ENCODE results near the gene SOX13.
"Not testable (repeated sequence)": the region's sequence is repeated elsewhere in the genome, so short reads cannot be mapped to it uniquely, and the experiment has no call there.

Gene SOX13

DNA sequence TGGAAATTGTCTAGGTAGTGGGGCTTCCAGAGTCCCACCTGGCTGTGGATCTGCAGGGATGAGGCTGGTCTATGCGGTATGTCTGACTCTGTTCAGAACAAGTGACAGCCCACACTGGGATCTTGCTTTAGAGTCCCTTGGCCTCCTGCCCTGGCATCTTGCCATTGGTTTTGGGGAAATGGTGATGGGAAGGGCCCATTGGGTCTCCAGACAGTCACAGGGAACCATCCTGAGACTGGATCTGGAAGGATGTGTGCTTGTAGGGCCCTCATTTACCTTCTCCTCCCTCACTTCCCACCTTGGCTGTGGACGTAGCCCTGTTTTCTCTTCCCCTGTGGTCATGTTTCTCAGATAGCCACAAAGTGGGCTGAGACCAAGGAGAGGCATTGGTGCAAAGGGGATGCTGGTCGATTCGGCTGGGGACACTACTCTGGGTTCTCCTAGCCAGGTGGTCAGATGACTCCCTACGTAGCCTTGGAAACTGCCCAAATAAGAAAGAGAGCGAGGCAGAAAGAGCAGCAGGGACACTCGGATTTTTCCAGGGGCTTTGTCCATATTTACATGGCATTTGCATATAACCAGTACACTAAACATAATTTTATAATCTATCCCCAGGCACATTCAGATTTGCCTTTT, 15.1 kb downstream of the SOX13 start:
- no peak for DNase-seq (ENCODE audit: low spot score)

DNA sequence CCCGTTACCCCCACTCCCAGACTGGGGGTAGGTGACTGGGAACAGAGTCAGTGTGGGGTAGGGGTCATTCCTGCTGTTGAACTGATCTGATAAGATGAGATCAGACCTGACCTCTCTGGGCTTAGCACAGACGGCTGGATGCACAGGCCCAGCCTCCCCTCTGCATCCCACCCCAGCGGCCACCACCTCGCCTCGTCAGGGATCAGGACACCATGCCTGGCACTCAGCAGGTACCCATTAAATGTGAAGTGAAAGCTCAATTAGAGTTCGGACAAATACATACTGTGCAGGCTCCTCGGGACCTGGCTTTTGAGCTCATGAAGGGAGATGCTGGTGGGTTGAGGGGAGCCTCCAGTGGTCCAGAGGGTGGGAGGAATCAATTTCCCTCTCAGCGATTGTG, 15.7 kb downstream of the SOX13 start:
- no peak for DNase-seq (ENCODE audit: low spot score)

DNA sequence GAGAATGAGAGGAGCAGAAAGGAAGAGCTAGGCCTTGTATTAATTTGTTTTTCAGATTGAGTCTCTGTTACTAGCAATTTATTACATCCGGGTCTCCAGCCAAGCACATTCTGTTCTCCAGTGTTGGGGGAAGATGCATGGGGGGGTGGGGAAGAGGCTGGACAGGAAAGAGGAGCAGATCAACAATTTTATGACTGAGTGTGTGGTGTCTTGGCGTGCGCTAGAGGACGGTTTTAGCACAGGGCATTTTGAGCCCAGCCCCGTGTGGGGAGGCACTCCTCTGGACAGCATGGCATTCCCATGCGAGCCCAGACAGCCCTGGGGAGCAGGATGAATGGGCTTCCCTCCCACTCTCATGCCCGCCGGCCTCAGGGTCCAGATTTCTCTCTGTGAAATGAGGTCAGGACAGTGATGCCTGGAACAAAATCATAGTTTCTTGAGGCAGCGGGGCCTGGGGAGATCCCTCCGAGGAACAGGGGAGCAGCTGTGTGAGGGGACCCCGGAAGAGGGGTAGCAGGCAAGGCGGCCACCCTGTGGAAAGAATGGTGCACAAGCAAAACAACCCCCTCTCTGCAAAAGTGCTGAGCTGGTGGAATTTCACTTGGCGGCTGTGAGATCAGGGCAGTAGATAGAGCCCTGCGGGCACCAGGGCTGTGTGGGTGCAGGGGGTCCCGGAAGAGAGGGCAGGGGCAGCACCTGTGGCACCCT, 16.3 kb downstream of the SOX13 start:
- DNase-seq (ENCODE audit: low spot score) = no peak

DNA sequence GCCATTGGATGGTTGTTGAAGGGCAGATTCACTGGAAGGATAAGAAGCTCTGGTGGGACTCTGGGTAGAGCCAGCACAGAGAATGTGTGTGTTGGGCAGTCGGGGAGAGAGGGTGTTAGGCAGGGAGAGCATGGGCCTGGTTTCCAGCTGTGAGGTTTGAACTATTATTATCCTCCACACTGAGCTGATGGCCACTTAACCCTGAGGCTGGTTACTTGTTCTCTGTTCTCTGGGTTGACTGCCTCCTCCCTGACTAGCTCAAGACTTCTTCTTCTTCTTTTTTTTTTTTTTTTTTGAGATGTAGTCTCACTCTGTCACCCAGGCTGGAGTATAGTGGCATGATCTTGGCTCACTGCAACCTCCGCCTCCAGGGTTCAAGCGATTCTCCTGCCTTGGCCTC, 17.2 kb downstream of the SOX13 start:
- not testable (repeated sequence) for DNase-seq (ENCODE audit: low spot score)

DNA sequence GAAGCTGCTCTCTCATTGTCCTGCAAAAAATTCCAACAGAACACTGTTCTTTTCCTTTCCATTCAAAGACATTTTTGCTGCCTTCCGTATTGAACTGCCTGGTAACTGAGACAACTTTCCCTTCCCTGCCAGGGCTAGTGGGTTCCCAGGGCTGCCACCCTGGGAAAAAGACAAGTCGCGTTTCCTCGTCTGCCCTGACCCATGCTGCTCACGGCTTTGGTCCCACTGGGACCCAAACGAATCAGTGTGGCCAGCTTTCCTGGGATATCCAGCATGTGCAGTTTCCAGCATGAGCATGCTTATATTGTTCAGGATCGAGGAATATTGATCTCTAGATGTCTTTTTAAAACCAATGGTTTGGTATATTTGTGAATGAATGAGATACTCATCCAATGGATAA, 18.2 kb downstream of the SOX13 start:
- no peak for DNase-seq (ENCODE audit: low spot score)

DNA sequence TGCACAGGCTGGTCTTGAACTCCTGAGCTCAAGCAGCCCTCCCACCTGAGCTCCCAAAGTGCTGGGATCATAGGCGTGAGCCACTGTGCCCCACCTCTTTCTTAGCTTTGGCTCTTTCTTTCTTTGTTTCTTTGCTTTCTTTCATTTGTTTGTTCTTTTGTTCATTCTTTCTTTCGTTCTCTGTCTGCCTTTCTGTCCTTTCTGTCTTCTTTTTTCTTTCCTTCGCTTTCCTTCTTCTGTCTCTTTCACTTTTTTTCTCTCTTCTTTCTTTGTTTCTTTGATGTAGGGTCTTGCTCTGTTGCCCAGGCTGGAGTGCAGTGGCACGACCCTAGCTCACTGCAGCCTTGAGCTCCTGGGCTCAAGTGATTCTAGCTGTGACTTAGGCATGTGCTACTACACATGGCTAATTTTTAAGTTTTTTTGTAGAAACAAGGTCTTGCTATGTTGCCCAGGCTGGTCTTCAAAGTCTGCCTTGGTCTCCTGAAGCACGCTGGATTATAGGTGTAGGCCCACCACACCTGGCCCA, 18.9 kb downstream of the SOX13 start:
- no peak for DNase-seq (ENCODE audit: low spot score)

DNA sequence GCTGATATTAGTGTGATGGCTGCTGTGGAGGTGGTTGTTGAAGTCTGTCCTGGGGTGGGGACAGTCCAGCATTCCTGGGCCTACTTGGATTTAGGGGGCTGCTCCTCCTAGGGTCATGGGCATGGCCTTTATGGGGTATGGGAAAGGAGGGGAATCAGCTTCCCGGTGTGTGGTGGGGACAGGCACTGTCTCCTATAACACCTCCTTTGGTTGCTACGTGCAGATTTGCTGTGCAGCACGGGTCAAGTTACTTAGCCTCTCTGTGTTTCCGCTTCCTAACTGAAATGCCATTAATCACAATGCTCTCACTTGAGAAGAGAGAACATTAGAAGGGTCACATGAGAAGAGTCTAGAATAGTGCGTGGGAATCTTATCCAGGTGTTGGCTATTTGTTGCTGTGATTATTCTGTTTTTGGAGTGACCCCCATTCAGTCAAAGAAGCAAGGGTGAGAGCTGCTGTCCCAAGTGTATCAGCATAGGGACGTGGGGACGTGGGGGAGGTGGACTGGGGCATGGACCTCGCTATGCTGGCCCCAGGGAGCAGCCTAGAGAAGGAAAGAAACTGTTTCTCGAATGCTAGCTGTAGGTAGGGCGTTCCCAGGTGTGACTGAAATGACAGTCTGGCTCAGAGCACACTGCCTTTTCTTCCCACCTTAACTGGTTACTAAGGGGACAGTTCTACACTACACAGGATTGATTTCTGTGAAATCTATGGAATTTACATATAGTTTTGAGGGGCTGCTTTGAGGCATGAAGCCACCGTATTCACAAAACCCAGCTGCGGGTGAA, 19.9 kb downstream of the SOX13 start:
- DNase-seq (ENCODE audit: low spot score) = no peak

DNA sequence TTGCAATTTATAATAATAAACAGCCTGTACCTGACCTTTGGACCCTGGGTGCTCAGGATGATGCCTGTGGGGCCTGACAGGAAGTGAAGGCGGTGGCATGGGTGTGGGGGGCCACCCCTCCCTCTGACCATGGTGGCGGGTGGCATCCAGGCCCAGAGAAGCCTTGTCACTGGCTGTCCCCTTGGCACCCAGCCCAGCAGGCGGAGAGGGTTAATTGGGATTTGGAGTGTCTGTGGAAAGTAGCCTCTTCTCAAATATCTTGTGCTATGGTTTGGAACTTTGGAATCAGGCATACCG, 20.5 kb downstream of the SOX13 start:
- peak; percentile 83 for DNase-seq (ENCODE audit: low spot score)

DNA sequence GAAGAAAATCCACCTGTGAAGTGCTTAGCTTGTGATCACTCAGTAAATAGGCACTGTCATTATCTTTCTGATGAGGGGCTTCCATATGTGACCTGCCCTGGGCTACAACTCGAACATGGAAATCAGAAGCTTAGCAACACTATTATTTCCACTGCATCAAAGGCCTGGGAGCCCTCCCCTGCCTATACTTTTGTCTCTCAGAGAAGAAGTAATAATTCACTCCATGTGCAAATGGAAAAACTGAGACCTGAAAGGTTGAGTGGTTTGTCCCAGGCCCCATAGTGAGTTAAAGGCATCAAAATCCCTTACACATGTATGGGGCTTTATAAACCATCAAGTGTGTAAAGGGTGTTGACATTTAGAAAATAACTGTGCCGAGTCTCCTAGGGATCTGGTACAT, 20.9 kb downstream of the SOX13 start:
- DNase-seq (ENCODE audit: low spot score) = no peak

DNA sequence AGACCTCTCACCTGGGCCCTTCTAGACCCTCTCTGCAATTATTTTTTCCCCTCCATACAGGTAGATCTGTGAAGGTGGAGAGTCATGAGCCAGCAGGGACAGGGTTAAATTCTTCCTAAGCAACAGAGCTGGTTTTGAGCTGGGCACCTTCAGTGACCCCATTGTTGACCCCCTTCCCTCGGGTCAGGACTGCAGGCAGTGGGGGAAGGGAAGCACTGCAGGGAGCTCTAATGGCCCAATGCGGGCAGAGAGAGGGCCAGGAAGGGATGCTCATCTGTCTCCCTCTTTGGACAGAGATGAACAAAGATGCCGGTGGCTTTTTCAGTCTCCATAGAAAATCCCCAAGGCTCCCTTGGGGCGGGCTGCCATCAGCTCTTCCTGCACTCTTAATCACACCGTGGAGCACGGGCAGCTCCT, 21.4 kb downstream of the SOX13 start:
- DNase-seq (ENCODE audit: low spot score) = no peak

DNA sequence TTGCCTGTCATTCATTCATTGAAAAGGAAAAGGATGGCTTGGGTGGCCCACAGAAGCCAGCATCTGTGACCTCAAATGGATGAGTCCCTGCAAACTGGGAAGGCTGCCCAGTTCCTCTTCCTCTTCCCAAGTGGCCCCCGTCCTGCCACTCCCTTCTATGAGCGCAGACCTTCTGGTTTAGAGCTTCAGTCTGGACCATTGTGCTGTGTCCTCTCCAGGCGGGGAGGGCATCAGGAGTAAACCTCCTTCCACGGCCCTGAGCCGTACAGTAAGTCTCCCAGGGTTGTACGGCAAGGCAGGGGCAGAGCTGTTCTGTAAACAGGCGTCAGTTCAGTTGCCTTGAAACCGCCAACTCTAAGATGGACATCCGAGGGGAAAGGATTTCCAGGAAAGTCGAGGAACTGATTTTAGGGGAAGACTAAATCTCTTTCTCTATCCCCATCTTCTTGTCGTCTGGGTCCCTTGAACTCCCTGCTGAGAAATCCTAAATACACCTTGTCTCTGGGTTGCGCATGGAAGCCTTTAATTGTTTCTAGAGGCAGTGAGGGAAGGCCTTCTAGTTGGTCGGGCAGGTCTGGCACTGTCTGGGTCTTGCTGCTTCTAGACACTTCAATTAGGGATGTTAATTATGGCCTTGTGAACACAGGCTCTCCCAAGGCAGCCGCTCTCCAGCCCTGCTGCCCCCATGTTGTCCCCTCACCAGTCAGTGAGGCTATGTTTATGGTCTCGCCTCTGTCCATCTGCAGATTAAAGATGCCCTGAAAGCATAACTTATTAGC, 22.1 kb downstream of the SOX13 start:
- DNase-seq (ENCODE audit: low spot score) = no peak

DNA sequence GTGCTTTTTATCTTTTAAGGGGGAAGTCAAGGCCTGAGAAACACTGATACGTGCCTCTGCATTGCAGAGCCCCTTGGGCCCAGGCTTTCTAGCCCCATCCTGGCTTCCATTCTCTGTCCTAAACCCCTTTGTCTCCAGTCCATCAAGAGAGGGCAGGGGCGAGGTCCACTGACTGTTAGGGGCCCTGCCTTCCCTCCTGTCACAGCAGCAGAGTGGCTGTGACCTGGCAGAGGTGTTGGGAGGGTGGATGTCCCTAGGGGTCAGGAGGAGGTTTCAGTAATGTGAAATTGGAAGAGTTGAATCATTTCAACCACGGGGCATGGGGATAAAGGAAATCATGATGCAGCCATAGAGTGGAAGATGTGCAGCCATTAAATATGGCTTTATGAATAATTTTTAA, 24.0 kb downstream of the SOX13 start:
- no peak for DNase-seq (ENCODE audit: low spot score)

DNA sequence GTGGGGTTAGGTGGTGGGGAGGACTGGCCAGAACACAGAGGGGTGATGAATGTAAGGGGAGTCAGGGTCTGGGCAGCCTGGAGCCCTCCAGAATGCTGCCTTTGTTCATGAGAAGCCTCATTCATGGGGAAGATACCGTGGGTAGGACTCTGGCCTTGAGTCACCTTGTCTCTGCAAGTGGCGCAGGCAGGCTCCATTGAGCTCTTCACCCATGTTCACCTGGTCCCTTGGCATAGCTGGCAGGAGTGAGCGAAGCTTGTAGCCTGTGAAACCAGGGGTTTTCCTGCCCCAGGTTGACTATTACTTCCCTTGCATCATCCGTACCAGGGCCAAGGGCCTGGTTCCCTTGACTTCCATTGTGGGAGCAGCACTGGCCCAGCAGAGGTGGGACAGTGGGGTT, 25.8 kb downstream of the SOX13 start:
- DNase-seq (ENCODE audit: low spot score) = no peak

DNA sequence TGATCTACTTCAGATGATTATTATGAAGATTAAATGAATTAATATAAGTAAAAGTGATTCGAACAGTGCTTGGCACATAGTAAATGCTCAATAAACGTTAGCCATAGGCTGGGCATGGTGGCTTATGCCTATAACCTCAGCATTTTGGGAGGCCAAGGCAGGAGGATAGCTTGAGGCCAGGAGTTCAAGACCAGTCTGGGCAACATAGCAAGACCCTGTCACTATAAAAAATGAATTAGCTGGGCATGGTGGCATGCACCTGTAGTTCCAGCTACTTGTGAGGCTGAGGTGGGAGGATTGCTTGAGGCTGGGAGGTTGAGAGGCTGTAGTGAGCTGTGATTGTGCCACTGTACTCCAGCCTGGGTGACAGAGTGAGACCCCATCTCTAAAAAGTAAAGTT, 26.8 kb downstream of the SOX13 start:
- DNase-seq (ENCODE audit: low spot score) = not testable (repeated sequence)

DNA sequence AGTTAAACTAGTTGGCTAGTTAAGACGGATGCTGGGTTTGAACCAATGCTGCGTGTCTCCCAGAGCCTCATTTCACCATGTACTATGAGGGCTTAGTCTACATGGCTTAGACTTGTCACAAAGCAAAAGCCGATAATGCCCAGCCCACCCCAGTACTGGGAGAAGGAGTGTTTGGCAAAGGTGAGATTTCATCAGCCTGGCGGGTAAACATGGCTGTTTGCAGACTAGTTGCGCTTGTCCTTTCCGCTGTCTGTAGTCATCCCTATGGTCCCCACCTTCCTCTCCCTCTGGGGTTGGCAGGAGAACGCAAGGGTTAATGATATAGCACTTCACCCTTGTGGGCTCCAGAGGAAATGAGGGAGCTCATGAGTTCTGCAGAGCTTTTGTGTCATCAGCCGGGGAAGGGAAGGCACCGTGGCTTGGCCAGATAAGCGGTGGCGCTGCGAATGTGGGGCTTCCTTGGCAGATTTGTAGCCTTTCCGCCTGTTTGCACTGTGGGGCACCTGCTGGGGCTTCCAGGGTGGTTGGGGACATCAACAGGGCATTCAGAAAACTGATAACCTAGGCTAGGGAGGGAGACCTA, 29.2 kb downstream of the SOX13 start:
- DNase-seq (ENCODE audit: low spot score) = peak; percentile 26

DNA sequence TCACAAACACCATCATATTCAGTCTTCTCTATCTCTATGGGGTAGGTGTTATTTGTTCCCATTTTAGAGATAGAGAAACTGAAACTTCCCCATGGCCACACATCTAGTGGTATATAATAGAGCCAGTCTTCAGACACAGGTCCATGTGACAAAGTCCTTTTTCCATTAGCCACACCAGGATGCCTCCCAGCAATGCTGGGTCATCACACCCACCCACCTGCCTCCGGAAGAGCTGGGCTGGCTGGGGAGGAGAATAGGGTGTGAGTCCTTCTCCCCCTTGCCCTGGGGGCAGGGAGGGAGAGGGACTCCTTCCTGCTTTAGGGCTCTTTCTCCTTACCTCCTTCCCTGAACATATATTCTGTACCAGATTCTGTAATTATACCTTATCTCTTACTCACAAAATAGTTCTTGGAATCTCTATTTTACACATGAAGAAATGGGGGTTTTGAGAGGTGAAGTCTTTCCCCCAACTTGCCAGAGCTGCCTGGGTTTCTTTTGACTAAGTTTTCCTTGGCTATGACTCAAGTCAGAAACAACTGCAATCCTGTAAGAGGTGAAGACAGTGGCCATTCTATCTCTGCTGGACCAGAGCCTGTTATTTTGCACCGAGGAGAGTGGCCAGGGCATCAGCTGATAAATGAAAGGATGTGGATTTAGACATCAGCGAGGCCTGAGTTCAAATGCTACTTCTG, 30.0 kb downstream of the SOX13 start:
- peak; percentile 73 for DNase-seq (ENCODE audit: low spot score)

DNA sequence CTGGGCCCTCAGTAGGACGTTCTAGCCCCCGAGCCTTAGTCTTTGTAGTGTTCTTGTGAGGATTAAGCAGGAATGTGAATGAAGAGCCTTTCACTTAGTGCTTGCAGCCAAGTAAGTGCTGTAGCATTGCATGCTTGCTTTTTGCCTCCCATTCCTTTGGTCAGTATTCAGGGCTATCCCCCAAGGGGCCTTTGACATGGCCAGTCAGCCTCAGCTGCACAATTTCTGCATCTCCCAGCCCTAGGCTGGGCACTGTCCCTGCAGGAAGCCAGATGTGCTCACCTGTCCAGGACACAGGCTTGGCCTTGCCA, 30.5 kb downstream of the SOX13 start:
- no peak for DNase-seq (ENCODE audit: low spot score)

DNA sequence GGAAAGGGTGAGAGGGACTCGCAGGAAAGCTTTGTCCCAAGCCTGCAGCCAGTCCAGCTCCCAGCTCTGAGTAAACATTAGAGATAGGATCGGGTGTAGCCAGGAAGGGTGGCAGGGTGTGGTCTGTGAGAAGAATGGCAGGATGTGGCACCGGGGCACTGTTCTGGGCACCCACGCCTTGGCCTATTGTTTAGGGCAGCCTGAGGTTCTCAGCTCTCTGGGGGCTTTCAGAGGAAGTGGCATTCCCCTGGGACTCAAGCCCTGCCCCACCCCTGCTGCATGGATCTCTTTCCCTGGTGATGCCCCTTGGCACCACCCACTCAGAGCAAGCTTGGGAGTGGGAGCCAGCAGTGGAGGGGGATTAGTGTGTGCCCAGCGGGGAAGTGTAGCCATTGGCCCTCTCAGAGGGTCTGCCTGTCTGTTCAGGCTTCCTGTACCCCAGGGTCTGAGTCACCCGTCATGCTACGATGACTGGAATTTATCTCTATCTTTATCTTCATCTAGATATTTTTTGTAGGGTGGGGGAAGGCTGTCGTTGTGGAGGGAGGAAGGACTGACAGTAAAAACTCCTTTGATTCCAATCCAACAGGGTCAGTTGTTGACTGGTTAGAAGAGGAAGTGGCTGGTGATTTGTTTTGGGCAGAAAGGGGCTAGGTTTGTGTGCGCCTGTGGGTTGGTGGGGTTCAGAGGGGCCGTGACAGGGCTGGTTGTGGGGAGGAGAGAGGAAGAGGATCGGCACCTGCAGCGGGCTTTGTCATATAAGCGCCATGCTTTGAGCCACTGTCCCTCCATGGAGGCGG, 31.6 kb downstream of the SOX13 start:
- DNase-seq (ENCODE audit: low spot score) = peak; percentile 75

DNA sequence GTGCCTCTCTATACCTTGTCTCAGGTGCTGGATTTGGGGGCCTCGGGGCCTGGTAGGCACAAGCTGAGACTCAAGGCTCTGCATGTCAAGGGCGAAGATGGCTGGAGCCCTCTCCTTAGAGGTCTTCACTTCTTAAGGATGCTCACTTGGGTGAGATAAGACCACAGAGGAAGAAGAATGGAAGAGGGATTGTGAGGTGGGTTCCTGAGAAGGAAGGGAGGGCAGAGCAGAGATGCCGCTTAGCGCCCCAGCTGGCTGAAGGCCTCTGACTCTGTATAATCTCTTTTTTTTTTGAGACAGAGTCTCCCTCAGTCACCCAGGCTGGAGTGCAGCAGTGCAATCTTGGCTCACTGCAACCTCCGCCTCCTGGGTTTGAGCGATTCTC, 32.2 kb downstream of the SOX13 start:
- no peak for DNase-seq (ENCODE audit: low spot score)

DNA sequence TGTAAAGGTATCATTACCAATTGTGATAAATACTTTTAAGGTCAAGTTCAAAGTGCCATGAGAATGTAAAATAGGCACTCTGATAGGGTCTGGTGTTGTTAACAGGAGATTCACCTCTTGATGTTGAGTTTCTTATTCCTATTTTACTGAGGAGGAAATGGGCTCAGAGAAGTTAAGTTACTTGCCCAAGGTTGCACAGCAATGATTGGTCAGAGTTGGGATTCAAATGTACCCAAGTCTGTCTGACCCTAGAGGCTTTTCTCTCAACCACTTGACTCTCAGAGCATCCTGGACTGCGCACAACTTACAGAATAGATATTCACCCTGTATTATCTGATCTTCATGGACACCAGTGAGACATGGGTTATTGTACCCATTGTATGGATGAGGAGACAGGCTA, 33.9 kb downstream of the SOX13 start:
- DNase-seq (ENCODE audit: low spot score) = no peak

DNA sequence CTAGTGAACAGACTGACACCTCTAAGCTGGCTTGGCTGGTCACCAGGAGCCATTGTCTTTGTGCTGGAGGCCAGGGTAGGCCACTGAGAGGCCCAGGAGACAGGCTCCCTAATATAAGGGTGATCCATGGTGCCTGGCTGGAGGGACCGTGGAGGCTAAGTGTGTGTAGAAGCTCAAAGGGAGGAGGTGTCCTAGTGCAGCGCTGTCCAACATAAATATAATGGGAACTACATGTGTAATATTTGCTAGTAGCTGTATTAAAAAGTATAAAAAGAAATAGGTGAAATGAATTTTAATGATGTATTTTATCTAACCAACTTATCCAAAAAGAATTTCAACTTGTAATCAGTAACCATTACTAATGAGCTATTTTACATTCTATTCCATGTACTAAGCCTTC, 35.0 kb downstream of the SOX13 start:
- DNase-seq (ENCODE audit: low spot score) = no peak
